CD4-positive, alpha-beta T cell treated with Interleukin-2 at 100 ng/mL for 4 hours (primary cell): ENCODE data around the gene CALML3.

Experiments
- DNase-seq: peaks from one replicate; pipeline ENCODE4 v3.0.0-alpha.2; 2020; ENCODE audit warnings: low spot score

CALML3 gene

GRCh38 chr10:5506751-5507648, 17.8 kb upstream of the CALML3 start:
- no peak for DNase-seq

GRCh38 chr10:5507649-5508131, 17.1 kb upstream of the CALML3 start:
- no peak for DNase-seq

GRCh38 chr10:5508161-5508604, 16.6 kb upstream of the CALML3 start:
- no peak for DNase-seq

- no peak for DNase-seq
These were observed 16.0 kb upstream of the CALML3 start for GRCh38 chr10:5508786-5509185.

GRCh38 chr10:5509236-5509635, 15.5 kb upstream of the CALML3 start:
- no peak for DNase-seq

- DNase-seq: no peak
These were observed 15.1 kb upstream of the CALML3 start for GRCh38 chr10:5509691-5510090.

- no peak for DNase-seq
These were observed 14.3 kb upstream of the CALML3 start for GRCh38 chr10:5510281-5511072.

GRCh38 chr10:5511231-5511884, 13.4 kb upstream of the CALML3 start:
- no peak for DNase-seq

GRCh38 chr10:5511885-5512280, 12.9 kb upstream of the CALML3 start:
- no peak for DNase-seq

- DNase-seq: no peak
These were observed 12.4 kb upstream of the CALML3 start for GRCh38 chr10:5512331-5512730.

- DNase-seq: no peak
These were observed 11.7 kb upstream of the CALML3 start for GRCh38 chr10:5512881-5513612.

GRCh38 chr10:5514226-5514850, 10.4 kb upstream of the CALML3 start:
- no peak for DNase-seq

- DNase-seq: no peak
These were observed 8.6 kb upstream of the CALML3 start for GRCh38 chr10:5515948-5516761.

- no peak for DNase-seq
These were observed 7.2 kb upstream of the CALML3 start for GRCh38 chr10:5517546-5517945.

GRCh38 chr10:5518143-5518542, 6.6 kb upstream of the CALML3 start:
- no peak for DNase-seq

GRCh38 chr10:5519054-5519453, 5.7 kb upstream of the CALML3 start:
- DNase-seq: no peak

- no peak for DNase-seq
These were observed 1.7 kb upstream of the CALML3 start for GRCh38 chr10:5522913-5523560.

- no peak for DNase-seq
These were observed 776 bp upstream of the CALML3 start for GRCh38 chr10:5523796-5524574.
